ENCODE data around the gene ADGRG1.
"Not testable (repeated sequence)": the region's sequence is repeated elsewhere in the genome, so short reads cannot be mapped to it uniquely, and the experiment has no call there.

The ADGRG1 gene

DNA sequence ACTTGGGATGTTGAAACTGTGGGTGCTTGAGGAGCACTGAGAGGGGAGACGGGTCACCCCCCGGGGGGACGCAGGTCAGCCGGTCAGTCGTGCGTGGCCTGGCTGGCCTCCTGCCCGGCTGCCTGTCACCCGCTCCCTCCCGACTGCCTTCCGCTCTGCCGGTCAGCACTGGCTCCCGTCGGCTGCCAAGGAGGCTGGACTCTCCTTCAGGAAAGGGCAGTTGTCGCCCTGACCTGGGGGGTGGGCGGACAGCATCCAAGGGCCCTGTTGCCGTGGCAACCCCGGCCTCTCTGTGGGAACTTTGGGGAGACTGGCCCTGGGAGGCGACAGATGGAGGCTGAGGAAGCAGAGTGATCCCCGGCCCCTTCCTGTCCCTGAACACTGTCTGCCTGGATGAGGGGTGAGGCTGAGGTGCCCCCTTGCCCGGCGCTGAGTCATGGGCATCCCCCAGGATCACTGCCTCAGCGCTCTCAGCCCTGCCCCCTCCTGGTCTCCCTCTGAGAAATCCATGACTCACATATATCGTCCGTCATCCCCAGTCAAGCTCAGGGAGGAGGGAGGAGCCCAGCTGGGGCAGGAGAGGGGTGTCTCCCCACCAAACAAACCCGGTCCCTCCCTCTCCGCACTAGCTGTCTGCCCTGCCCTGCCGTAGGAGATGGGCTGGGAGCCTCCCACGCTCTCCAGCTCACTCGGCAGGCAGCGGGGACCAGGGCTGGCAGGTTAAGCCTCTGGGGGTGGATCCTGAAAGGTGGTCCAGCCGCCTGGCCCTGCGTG, at the start of gene ADGRG1:
Gene ADGRG1 (plus strand): TSS at position 623 of the 774 bp plus-strand sequence. CDS start 21,658 bp downstream, outside the sequence.
- DNase-seq (ENCODE audit: low read depth): no peak

GRCh38 chr16:57579361-57579665, 49.1 kb upstream of the ADGRG1 start:
- no peak for DNase-seq (ENCODE audit: low read depth)

- DNase-seq (ENCODE audit: low read depth): no peak
Observed at GRCh38 chr16:57585051-57585687, 43.3 kb upstream of the ADGRG1 start.

- no peak for DNase-seq (ENCODE audit: low read depth)
Observed at GRCh38 chr16:57588831-57589230, 39.6 kb upstream of the ADGRG1 start.

- no peak for DNase-seq (ENCODE audit: low read depth)
Observed at GRCh38 chr16:57589374-57589773, 39.1 kb upstream of the ADGRG1 start.

GRCh38 chr16:57590654-57591085, 37.8 kb upstream of the ADGRG1 start:
- no peak for DNase-seq (ENCODE audit: low read depth)

DNA sequence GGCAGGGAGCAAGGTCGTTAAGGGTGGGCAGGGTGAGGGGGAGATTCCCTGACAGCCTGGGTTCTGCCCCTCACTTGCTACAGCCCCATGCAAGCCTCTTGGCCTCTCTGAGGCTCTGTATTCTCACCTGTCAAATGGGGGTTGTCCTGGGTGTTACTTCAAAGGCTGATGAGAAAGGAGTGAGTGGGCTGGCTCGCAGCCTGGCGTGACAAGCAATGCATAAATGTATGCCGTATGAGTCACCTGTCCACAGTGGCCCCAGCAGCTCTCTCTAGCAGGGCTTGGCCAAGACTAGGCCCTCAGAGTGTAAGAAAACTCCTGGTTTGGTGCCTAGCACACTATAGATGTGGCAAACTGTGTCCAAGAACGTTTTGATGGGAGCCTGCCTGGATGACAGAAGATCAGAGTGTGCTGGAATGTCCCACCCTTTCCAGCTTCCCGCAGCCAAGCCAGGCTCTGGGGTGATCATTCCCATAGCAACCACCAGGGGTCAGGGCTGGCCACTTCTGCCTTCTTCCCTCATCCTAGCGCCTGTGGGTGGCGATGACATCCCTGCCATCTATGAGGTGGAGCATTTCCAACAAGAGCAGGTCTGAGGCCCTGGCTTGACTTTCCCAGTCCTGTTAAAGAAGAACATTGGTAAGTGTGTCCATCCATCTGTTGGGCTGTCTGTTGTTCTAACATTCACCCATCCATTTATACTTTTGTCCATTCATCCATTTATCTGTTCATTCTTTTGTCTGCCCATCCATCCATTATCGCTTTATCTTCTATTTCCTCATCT, 37.2 kb upstream of the ADGRG1 start:
- peak; percentile 28 for DNase-seq (ENCODE audit: low read depth)

GRCh38 chr16:57591870-57592485, 36.5 kb upstream of the ADGRG1 start:
- no peak for DNase-seq (ENCODE audit: low read depth)

DNA sequence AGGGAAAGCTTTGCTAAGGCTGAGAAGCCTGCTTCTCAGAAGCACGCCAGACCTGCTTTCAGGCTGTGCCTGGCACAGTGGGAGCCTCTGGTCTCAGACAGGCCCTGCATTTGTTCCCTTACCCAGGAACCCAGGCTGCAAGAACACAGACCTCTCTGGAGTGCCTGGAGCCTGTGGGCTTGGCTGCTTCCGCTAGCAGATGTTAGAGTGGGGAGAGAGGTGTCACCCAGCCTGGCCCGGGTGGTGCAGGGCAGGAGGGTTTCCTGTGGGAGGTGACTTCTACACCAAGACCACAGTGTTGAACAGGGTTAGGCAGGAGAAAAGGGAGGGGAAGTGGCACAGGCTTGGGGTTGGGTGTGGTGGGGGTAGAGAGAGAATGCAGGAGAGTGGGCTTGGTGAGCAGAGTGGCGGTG, 35.8 kb upstream of the ADGRG1 start:
- peak; percentile 62 for DNase-seq (ENCODE audit: low read depth)

DNA sequence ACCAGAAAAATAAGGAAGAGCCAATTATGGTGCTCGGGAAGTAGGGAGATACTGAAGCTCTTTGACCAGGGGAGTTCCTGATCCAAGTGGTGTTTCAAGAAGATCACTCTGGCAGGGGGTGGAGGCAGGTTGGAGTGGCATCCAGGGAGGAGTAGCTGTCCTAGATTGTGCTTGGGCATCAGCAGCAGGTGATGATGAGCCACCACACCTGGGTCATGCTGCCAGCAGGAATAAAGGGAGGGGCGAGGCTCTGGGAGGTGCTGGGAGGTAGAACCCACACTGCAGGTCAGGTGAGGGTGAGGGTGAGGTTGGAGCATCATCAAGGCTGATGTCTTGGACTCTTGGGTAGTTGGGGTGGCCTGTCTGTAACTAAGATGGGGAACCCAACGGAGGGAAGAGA, 35.4 kb upstream of the ADGRG1 start:
- no peak for DNase-seq (ENCODE audit: low read depth)

GRCh38 chr16:57593990-57594389, 34.4 kb upstream of the ADGRG1 start:
- DNase-seq (ENCODE audit: low read depth): no peak

GRCh38 chr16:57594531-57595031, 33.8 kb upstream of the ADGRG1 start:
- no peak for DNase-seq (ENCODE audit: low read depth)

DNA sequence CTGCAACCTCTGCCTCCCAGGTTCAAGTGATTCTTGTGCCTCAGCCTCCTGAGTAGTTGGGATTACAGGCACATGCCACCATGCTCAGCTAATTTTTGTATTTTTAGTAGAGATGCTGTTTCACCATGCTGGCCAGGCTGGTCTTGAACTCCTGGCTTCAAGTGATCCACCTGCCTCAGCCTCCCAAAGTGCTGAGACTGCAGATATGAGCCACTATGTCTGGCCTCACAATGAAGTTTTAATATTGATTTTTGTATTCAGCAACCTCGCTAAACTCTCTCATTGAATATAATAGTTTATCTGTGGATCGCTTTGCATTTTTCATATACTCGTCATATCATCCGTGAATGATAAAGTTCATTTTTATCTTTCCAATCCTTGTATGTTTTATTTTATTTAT, 32.2 kb upstream of the ADGRG1 start:
- DNase-seq (ENCODE audit: low read depth): not testable (repeated sequence)

DNA sequence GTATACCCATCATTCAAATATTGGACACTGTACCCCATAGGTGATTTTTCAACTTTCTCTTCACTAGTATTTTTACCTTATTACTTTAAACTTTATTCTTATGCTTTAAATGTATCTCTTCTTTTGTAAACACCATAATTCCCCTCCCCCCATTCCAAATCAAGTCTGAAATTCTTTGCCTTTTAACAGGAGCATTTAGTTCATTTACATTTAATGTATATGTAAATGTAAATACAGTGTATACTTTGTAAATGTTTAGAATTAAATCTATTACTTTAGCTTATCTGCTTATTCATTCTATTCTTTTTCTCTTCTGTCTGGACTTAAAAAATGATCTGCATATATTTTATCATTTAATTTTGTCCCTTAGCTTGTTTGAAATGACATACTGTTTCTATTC, 30.0 kb upstream of the ADGRG1 start:
- DNase-seq (ENCODE audit: low read depth): no peak

GRCh38 chr16:57600048-57600835, 28.2 kb upstream of the ADGRG1 start:
- no peak for DNase-seq (ENCODE audit: low read depth)

DNA sequence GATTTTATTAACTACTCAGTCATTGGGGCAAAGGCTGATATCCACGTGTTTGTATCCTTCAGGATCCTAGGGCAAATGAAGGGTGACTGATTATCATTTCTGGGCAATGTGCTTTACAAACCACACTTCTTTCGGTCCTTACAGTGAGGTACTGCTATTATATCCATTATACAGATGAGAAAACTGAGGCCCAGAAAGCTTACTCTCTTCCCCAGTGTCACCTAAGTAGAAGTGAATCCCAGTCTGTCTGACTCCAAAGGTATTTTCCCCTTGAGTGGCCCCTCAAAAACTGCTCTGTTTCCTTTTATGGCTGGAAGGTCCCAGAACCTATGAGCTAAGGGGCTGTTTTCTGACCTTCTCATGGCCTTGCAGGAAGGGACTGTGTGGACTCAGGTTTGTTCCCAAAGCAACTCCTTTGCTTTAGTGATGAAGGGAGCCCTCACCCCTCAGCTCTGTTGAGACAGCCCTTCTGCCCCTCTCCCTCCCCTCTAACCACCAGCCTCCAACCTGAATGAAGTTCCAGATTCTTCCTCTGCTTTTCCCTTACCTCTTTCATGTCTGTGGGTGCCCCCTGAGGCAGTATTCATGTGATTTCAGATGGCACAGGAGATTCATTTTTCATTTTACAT, 27.4 kb upstream of the ADGRG1 start:
- no peak for DNase-seq (ENCODE audit: low read depth)

GRCh38 chr16:57601801-57602478, 26.5 kb upstream of the ADGRG1 start:
- no peak for DNase-seq (ENCODE audit: low read depth)

DNA sequence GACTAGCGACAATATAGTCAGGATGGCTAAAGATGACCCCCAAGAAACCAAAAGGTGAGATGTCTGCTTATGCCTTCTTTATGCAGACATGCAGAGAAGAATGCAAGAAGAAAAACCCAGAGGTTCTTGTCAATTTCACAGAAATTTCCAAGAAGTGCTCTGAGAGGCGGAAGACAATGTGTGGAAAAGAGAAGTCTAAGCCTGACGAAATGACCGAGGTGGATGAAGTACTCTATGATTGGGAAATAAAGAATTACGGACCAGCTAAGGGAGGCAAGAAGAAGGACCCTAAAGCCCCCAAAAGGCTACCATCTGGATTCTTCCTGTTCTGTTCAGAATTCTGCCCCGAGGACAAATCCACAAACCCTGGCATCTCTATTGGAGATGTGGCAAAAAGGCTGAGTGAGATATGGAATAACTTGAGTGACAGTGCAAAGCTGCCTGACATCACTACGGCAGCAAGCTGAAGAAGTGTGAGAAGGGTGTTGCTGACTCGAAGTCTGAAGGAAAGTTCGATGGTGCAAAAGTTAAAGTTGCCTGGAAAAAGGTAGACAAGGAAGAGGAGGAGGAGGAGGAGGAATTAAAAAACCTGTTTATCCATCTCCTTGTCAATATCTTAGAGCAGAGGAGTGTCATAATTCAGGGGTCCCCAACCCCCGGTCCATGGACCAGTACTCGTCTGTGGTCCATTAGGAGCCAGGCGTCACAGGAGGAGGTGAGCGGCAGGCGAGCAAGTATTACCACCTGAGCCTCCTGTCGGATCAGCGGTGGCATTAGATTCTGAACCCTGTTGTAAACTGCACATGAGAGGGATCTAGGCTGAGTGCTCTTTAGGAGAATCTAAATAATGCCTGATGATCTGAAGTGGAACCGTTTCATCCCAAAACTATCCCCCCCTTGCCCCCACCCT, 25.1 kb upstream of the ADGRG1 start:
- no peak for DNase-seq (ENCODE audit: low read depth)

- no peak for DNase-seq (ENCODE audit: low read depth)
Observed at GRCh38 chr16:57604177-57604576, 24.3 kb upstream of the ADGRG1 start.

All from activated T-helper 1 cell treated with Interleukin-2 at 50 U/mL for 16 hours (primary cell).